Stimulated activated CD4-positive, alpha-beta T cell treated with anti-CD3 and anti-CD28 coated beads, Interleukin-2, amount 100 ng/mL, for 24 hours (primary cell): ENCODE data around the gene NKAIN2.
"Not testable (repeated sequence)": the region's sequence is repeated elsewhere in the genome, so short reads cannot be mapped to it uniquely, and the experiment has no call there.

Experiments
- DNase-seq, 2 donors: peaks; one replicate each; pipeline ENCODE4 v3.0.0-alpha.2; 2020

The NKAIN2 gene

DNA sequence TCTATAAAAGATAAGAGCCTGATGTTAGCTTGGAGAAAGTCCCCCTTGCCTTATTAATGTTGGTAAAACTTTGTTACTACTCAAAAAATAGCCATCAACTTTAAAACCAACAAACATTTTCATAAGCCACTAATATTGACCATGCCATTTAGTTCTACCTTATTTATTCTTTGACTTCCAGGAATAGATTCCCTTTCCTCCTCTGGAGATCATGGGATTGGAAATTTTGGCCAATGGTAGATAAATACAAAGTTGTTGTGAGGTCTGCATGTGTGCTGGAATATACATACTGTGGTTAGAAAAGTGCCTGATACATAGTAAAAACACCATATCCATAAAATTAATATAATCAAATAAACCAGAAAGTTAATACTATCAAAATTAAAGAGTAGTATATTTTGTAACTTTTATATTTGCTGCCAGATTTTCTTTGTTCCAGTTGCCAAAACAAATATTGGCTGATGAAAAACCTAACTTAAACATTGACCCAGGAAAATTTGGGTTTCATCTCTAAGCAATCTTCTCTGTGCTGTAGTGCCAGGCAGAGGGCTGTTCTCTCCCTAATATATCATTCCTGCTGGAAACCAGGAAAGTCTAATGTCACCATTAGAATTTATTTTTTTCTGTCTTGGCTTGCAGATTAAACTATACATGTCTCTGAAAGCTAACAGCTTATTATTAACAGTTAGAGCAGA, 169.1 kb downstream of the NKAIN2 start:
- DNase-seq = no peak

- no peak for DNase-seq
Measured at GRCh38 chr6:123980311-123980710, 176.6 kb downstream of the NKAIN2 start.

DNA sequence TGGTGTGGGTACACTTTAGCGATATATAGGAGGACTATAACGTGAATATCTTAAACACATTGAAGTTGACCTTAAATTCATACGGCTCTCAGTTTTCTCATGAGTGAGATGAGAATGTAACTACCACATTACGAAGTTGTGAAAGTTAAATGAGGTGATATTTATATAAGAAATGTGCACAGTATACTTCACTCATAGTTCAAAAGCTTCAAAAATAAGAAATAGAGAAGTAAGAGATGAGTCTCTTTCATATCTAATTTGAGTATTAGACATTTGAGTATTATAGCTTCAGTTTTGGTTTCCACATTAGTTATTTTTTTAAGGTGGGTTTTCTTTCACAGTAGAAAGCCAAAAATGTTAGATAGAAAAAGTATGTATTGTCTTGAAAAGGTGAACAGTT, 183.3 kb downstream of the NKAIN2 start:
- DNase-seq = no peak

GRCh38 chr6:123989918-123990317, 186.3 kb downstream of the NKAIN2 start:
- DNase-seq = not testable (repeated sequence)

DNA sequence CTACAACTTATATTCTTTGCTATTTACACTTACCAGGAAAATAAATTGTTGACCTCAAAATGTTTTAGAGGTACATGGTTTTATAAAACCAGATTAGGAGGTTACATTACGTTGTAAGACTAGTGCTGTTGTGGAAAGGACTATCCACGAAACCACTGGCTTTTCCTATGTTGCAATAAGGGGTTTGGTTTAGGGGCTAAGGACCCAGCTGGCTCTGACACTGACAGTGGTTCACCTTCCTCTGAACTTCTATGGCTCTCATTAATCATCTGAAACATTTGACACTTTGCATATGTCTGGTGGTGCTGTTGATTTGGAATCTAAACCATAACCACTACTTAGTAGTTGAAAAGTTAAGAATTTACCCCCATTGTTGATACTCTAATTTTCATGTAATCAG, 186.7 kb downstream of the NKAIN2 start:
- no peak for DNase-seq

- no peak for DNase-seq
Measured at GRCh38 chr6:123994168-123994567, 190.5 kb downstream of the NKAIN2 start.

GRCh38 chr6:123994891-123995635, 191.4 kb downstream of the NKAIN2 start:
- no peak for DNase-seq

DNA sequence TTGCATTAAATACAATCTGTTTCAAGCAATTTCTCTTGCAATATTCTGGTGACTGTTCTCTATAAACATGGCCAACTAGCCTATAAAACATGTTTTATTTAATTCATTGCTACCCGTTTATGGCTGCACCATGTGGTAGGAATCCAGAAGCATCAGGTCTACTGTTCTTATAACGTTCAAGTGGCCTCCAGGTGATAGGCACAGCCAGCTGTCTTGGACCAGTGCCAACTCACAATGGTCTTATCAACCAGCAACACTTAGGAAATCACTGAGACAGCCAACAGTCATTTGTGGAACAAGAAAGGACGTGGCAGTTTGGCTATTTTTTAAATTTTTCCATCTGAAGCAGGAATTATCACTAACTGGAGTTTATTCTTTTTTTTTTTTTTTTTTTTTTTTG, 193.6 kb downstream of the NKAIN2 start:
- DNase-seq = no peak

GRCh38 chr6:124002377-124003081, 198.9 kb downstream of the NKAIN2 start:
- no peak for DNase-seq

- DNase-seq = no peak
Measured at GRCh38 chr6:124007266-124007665, 203.6 kb downstream of the NKAIN2 start.

- DNase-seq = no peak
Measured at GRCh38 chr6:124008000-124008987, 204.6 kb downstream of the NKAIN2 start.

- no peak for DNase-seq
Measured at GRCh38 chr6:124008988-124009765, 205.5 kb downstream of the NKAIN2 start.

GRCh38 chr6:124010574-124010973, 206.9 kb downstream of the NKAIN2 start:
- DNase-seq = no peak

DNA sequence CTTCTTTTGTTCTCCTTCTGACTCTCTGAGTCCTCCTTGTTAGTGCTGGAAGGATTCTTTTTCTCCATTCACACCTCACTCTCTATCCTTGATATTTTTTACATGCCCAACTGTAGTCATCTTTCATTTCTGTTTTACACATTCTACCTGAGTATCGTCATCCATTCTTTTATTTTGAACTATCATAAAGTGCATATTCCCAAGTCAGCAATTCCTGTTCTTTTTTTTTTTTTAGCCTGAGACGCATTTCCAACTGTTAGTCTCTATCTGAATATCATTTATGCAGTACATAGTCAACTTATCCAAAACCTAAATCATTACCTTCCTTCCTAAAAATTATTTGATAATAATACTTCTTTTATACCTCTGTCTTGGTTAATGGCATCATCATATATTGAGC, 207.5 kb downstream of the NKAIN2 start:
- no peak for DNase-seq

DNA sequence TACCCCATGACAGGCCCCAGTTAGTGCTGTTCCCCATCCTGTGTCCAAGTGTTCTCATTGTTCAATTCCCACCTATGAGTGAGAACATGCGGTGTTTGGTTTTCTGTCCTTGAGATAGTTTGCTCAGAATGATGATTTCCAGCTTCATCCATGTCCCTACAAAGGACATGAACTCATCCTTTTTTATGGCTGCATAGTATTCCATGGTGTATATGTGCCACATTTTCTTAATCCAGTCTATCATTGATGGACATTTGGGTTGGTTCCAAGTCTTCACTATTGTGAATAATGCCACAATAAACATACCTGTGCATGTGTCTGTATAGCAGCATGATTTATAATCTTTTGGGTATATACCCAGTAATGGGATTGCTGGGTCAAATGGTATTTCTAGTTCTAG, 218.4 kb downstream of the NKAIN2 start:
- DNase-seq = not testable (repeated sequence)

DNA sequence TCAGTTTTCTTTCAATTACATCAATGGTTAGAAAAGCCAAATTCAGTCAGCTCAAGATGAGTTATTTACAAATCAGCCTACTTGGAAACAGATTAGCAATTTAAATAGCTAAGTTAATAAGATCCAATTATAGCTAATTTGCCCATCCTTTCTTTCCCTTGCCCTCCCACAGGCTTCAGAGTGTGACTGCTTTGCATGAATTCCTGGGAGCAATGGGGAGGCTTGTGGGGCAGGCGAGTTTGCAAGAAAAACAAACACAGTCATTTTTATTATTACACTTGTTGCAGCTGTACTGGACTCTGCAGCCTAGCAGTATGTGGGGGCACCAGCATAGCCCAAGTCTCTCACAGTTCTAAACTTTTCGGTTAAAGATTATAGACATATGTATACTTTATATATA, 219.0 kb downstream of the NKAIN2 start:
- DNase-seq = no peak

GRCh38 chr6:124026694-124027093, 223.0 kb downstream of the NKAIN2 start:
- DNase-seq = no peak

GRCh38 chr6:124027392-124027791, 223.7 kb downstream of the NKAIN2 start:
- no peak for DNase-seq

GRCh38 chr6:124028117-124028516, 224.5 kb downstream of the NKAIN2 start:
- no peak for DNase-seq

DNA sequence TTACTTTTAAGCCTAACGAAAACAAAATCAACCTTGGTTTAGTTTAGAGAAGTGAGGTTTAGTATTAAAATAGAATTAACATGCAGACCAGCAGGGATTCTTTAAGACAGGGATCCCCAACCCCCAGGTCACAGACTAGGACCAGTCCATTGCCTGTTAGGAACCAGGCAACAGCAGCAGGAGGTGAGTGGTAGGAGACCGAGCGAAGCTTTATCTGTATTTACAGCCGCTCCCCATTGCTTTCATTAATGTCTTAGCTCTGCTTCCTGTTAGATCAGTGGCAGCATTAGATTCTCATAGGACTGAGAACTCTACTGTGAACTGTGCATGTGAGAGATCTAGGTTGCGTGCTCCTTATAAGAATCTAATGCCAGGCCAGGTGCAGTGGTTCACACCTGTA, 225.9 kb downstream of the NKAIN2 start:
- DNase-seq = no peak

DNA sequence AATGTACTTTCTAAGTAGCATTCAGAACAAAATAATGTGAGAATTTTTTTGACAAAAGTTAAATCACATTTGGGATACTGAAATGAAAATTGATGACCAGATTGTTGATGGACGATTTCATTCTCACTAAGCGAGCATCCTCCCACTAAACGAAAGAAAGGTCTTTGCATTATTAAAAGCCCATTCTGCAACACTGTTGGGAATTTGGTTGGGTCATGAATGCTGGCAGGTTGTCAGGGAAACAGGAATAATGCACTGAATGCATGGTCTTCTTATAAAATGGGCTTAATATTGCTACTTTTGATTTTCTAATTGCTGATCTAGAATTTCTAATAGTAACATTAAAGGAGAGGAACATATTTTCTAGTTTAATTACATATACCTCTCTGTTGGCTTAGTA, 229.8 kb downstream of the NKAIN2 start:
- DNase-seq = no peak

DNA sequence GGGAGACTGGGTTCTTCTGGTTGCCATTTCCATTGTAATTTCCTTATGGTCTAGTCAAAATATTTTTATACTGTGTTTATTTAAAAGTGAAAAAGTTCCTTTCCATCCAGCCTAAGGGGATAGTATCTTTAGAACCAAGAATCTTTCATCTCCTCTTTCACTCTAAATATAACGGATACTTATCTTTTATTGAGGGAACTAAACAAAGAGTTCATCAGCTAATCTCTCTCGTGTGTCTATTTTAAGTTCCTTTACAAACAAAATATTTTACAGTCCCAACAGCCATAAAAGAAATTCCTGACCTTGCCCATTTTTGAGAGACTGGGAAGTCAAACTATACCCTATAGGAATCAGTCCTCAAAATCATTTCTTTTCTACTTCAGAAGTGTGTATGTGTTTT, 232.7 kb downstream of the NKAIN2 start:
- DNase-seq = no peak
